Neural crest cell (in vitro differentiated cells): ENCODE results near the gene EFCAB8. TPM values are rescaled to one million over a fixed set of nuclear protein-coding genes. Genes with fewer than 3 reads are reported as not detected.

Experiments
- DNase-seq: peaks from one replicate; pipeline ENCODE4 v3.0.0; 2021; ENCODE audit warnings: low read depth, mixed read lengths, low spot score
- H3K27ac Mint-ChIP-seq: one replicate; pipeline ENCODE4 v1.8.0; 2021; ENCODE audit warnings: mild to moderate bottlenecking, mixed read lengths; ENCODE audit not compliant: unreplicated experiment
- H3K27me3 Mint-ChIP-seq: 2 replicates; pipeline ENCODE4 v1.8.0; 2021; ENCODE audit warnings: low read depth, mild to moderate bottlenecking, mixed read lengths
- H3K36me3 Mint-ChIP-seq: 2 replicates; pipeline ENCODE4 v1.8.0; 2021; ENCODE audit warnings: low read depth, mild to moderate bottlenecking, mixed read lengths
- H3K4me1 Mint-ChIP-seq: 2 replicates; pipeline ENCODE4 v1.8.0; 2021; ENCODE audit warnings: mixed read lengths
- H3K4me3 Mint-ChIP-seq: one replicate; pipeline ENCODE4 v1.8.0; 2021; ENCODE audit warnings: mild to moderate bottlenecking, mixed read lengths
- H3K9me3 Mint-ChIP-seq: 2 replicates; pipeline ENCODE4 v1.8.0; 2021; ENCODE audit warnings: mixed read lengths
- total RNA-seq: library from RNA; stranded (reverse); gene quantifications from 2 replicates; pipeline ENCODE4 v1.2.1, GENCODE V29; 2021
- TF ChIP-seq, protein P1 (sequence below): fragments of 200-600 bp; sonication (generic); conservative IDR thresholded peaks from 2 replicates; pipeline ENCODE4 v1.5.0; 2021; ENCODE audit warnings: antibody characterized with exemption, mild to moderate bottlenecking

The EFCAB8 gene
- total RNA-seq, 1 donor from 2014 or later = 0.26 TPM

DNA sequence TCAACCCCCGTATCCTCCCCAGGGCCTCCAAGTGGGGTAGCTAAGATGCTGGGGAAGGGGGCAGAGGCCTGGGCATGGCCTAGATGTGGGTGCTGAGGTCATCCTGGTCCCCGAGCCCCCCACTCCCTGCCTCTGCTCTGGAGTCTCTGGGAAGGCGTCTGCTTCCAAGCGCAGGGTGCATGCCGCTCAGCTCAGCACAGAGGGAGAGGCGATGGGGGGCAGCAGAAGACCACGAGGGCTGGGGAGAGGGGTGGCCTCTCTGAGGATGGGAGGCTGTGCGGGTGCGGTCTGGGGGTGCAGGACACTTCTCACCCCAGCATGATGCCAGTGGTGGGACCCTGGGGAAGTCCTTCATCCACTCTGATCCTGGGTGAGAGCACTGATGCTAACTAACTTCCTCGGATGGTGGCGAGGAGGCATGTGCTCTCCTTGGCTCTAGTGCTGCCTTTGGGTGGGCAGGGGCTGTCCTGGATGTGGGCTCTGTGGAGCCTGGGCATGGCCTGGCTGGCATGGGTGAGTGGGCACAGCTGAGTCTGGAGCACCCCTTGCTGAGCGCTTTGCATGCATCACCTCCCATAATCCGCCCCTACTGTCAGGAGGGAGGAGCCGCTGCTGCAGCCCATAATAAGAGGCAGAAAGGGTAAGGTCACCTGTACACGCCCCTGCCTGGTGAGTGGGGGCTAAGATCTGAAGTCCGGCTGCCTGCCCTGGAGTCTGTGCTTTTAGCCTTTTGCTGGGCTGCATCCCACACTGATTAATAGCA is 34.7 kb downstream of the EFCAB8 start:
- Mint-ChIP-seq H3K4me1 (peaks cover 1% of the 10 kb centered on the region), H3K9me3 (no peaks in the 10 kb centered on the region), H3K27me3 (no peaks in the 10 kb centered on the region), H3K4me3 (no peak overlapping the region), H3K27ac (peak overlapping the region; percentile 58), H3K36me3 (no peaks in the 10 kb centered on the region)
- TF ChIP-seq, protein P1, sequence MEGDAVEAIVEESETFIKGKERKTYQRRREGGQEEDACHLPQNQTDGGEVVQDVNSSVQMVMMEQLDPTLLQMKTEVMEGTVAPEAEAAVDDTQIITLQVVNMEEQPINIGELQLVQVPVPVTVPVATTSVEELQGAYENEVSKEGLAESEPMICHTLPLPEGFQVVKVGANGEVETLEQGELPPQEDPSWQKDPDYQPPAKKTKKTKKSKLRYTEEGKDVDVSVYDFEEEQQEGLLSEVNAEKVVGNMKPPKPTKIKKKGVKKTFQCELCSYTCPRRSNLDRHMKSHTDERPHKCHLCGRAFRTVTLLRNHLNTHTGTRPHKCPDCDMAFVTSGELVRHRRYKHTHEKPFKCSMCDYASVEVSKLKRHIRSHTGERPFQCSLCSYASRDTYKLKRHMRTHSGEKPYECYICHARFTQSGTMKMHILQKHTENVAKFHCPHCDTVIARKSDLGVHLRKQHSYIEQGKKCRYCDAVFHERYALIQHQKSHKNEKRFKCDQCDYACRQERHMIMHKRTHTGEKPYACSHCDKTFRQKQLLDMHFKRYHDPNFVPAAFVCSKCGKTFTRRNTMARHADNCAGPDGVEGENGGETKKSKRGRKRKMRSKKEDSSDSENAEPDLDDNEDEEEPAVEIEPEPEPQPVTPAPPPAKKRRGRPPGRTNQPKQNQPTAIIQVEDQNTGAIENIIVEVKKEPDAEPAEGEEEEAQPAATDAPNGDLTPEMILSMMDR = no peak
- DNase-seq = no peak

DNA sequence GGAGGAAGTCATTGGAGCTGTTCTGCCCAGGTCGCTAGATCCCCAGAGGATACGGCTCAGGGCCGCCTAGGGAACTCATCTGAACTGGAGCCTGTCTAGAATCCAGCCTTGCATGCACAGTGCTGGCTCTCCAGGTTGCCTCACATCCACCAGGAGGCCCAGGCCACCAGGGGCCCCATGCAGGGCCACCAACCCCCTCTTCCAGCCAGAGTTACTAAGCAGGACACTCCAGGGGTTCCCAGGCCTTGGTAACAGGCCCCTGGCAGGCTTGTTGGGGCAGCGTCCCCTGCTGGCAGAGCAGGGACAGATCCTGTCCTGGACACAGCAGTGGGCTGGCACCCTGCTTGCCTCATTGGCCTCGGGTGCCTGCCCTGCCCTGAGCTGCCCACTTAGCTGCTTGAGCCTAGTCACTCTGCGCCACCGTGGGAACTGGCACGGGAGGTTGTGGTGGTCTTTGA is 35.3 kb downstream of the EFCAB8 start:
- no peaks in the 10 kb centered on the region for H3K27me3 Mint-ChIP-seq
- no peaks in the 10 kb centered on the region for H3K36me3 Mint-ChIP-seq
- peak overlapping the region; percentile 58 for H3K27ac Mint-ChIP-seq
- peak; percentile 24 for DNase-seq
- H3K9me3 Mint-ChIP-seq = no peaks in the 10 kb centered on the region
- peaks cover 5% of the 10 kb centered on the region for H3K4me1 Mint-ChIP-seq
- H3K4me3 Mint-ChIP-seq = no peak overlapping the region
- TF ChIP-seq, protein P1 = peak; percentile 48

DNA sequence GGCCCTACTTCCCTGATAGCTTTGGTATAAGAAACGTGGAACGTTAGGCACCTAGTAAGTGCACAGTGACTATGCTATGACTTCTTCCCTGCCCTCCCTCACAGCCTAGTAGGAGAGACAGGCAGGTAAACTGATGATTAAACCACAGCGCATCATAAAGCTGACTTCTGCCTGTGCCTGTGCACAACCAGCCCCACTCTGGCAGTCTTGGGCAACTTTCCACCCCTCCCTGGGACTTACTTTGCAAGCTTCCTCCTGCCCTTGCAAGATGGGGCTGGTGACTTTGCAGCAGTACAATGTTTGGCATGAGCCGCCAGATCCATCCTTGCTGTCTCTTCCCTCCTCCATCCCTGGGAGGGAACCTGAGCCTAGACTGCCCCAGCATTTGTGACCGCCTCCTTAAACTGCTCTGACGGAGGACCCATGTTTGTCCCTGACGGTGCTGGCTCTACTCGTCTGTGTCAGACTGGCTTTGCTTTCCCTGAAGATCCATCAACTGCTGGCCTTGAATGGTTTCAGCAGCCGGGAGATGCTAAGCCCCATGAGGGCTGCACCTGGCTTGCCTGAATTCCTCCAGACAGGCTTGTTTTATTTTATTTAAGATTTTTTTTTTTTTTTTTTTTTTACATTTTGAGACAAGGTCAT is 36.1 kb downstream of the EFCAB8 start:
- Mint-ChIP-seq H3K4me1 (peaks cover 7% of the 10 kb centered on the region), H3K9me3 (no peaks in the 10 kb centered on the region), H3K27ac (peak overlapping the region; percentile 50), H3K4me3 (no peak overlapping the region), H3K36me3 (no peaks in the 10 kb centered on the region), H3K27me3 (no peaks in the 10 kb centered on the region)
- no peak for DNase-seq
- TF ChIP-seq, protein P1 = no peak

DNA sequence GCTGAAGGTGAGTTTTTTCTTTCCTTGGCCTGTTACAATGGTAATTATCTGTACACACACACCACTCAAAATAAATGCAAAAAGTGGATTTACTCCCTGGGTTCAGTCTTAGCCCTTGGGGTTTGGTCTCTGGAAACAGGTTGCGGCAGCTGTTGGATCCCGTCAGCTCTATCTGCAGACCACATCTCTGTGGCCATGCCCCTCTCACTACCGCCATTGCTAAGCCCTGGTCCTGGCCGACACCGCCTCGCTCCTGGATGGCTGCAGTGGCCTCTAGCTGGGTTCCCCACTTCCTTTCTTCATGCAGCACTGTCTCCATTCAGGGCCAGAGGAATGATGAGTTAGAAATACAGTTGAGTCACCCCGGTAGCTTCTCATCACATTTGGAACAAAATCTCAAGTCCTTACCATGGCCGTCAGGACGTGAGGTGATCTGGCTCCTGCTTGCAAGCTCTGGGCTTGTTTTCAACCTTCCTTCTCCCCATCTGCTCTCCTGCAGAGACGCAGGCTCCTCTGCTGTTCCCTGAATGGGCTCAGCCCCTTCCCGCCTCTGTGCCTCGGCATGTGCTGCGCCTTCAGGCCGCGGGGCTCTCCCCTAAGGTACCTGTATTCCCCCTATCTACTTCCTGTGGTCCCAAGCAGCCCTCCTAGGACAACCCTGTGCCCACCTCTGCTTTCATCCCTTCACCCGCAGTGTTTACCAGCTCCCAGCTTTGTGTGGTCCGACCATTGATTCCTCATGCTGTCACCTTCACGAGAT is 38.0 kb downstream of the EFCAB8 start:
- Mint-ChIP-seq H3K27me3 (no peaks in the 10 kb centered on the region), H3K4me1 (peaks cover 14% of the 10 kb centered on the region), H3K27ac (no peak overlapping the region), H3K36me3 (no peaks in the 10 kb centered on the region), H3K4me3 (no peak overlapping the region), H3K9me3 (no peaks in the 10 kb centered on the region)
- no peak for DNase-seq
- TF ChIP-seq, protein P1 = no peak

DNA sequence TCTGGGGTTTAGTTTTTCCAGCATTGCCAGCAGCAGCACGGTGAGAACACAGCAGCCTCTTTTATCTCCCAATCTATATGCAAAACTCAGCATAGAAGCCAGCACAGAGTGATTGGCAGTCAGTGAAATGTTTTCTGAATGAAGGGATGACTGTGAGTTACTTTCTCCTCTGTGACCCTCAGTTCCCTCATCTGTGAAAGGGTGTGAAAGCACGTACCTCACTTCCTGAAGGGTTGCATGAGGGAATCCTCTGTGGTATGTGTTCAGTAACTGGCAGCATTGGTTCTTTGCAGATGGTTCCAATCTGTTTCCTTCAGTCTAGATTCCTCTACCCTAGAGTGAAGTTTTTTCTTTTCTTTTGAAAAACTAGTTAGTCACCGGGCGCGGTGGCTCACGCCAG is 40.0 kb downstream of the EFCAB8 start:
- Mint-ChIP-seq H3K27me3 (no peaks in the 10 kb centered on the region), H3K9me3 (no peaks in the 10 kb centered on the region), H3K27ac (peak overlapping the region; percentile 5), H3K4me1 (peaks cover 19% of the 10 kb centered on the region), H3K36me3 (no peaks in the 10 kb centered on the region), H3K4me3 (no peak overlapping the region)
- no peak for DNase-seq
- TF ChIP-seq, protein P1 = no peak
